Ovary (tissue), 9 donors: ENCODE measurements around the gene CRACDL. TPM values are rescaled to one million over a fixed set of nuclear protein-coding genes. Genes with fewer than 3 reads are reported as not detected.

Experiments
- DNase-seq, 5 donors: peaks; one replicate each; pipeline ENCODE4 v3.0.0-alpha.2; 2019 to 2020
- H3K27ac ChIP-seq, 2 donors: fragments of 200-600 bp; one replicate each; pipeline versions ENCODE4 v1.5.1 to v1.8.0; 2019 to 2022
- H3K27me3 ChIP-seq: fragments of 200-600 bp; one replicate; pipeline ENCODE4 v1.8.0; 2022
- H3K36me3 ChIP-seq: fragments of 200-600 bp; sonication (generic); one replicate; pipeline ENCODE4 v1.5.1; 2019
- H3K4me1 ChIP-seq: one replicate; pipeline ENCODE4 v1.8.1; 2013; ENCODE audit warnings: mild to moderate bottlenecking, moderate library complexity; ENCODE audit not compliant: insufficient read depth
- H3K4me3 ChIP-seq: fragments of 200-600 bp; sonication (generic); one replicate; pipeline ENCODE4 v1.5.1; 2017
- H3K9me3 ChIP-seq, 2 donors: fragments of 200-600 bp in 1 of 2; sonication (generic) in 1 of 2; one replicate each; pipeline versions ENCODE4 v1.5.1 to v1.8.1; 2013 to 2019; ENCODE audit warnings: mild to moderate bottlenecking in 1 of 2, moderate library complexity in 1 of 2
- EP300 ChIP-seq: sonication (generic); formaldehyde crosslinking; IDR thresholded peaks from one replicate; pipeline ENCODE4 v1.6.1; 2017; ENCODE audit warnings: antibody characterized with exemption
- POLR2A ChIP-seq: fragments of 450-650 bp; IDR thresholded peaks from one replicate; pipeline ENCODE4 v1.6.1; 2017; ENCODE audit warnings: antibody characterized with exemption, mild to moderate bottlenecking, moderate library complexity
- WGBS, 3 donors: extraction: QIAGEN DNeasy Blood & Tissue Kit in 1 of 3; methylation state at CpG; one replicate each; pipeline versions ENCODE4 v1.1.5 to v1.1.7; 2013 to 2017; 5-methylcytosine and 5-hydroxymethylcytosine counted together
- intact Hi-C, 4 donors: fragments of 100-400 bp; cut with DNase I; formaldehyde crosslinking; loops; one replicate each; pipeline versions ENCODE4 v1.11.0 to v1.15.1; 2022 to 2023
- polyA plus RNA-seq, 2 donors: library from polyadenylated mRNA; stranded (reverse); fragments of 200-250 nt in 1 of 2; fragments of 350-450 nt in 1 of 2; fragmentation: Illumina TruSeq in 1 of 2; extraction: RNeasy Lipid Tissue Mini Kit (QIAGEN cat#74804) in 1 of 2; gene quantifications; one replicate each; pipeline ENCODE4 v1.2.3, GENCODE V29; 2013 to 2014
- total RNA-seq, 7 donors: library from RNA; depleted of rRNA in 2 of 7; stranded (reverse); fragments of >200 nt in 2 of 7; fragmentation: NEBNext Ultra II Directional in 3 of 7; extraction: Animal tissue kit (Norgen Biotek cat#: 25700) in 3 of 7; gene quantifications; one replicate each; pipeline versions ENCODE4 v1.1.0 to v1.2.4, GENCODE V29; 2016 to 2023
- TF ChIP-seq, protein P1 (sequence below), 3 donors: fragments of 450-650 bp in 2 of 3; fragments of 200-600 bp in 1 of 3; IDR thresholded peaks; one replicate each; pipeline versions ENCODE4 v1.5.1 to v1.8.0; 2016 to 2022; ENCODE audit warnings: antibody characterized with exemption in 3 of 3, mild to moderate bottlenecking in 1 of 3
- donor health status: DM: no; HTN: no; CAD: no; lungs with moderate emphysema.
- donor health status: DM: no; HTN: no; CAD: no.
- donor health status: Bipolar disorder and iron deficiency.
- donor health status: DM: yes; HTN: yes; CAD: no.
- donor health status: DM: no; HTN: no; CAD: no.
- donor health status: DM: yes; HTN: yes; CAD: no.

Gene CRACDL
- total and polyA plus RNA-seq, 9 donors, result 1.2 to 22.4 (median 2.7) TPM

DNA sequence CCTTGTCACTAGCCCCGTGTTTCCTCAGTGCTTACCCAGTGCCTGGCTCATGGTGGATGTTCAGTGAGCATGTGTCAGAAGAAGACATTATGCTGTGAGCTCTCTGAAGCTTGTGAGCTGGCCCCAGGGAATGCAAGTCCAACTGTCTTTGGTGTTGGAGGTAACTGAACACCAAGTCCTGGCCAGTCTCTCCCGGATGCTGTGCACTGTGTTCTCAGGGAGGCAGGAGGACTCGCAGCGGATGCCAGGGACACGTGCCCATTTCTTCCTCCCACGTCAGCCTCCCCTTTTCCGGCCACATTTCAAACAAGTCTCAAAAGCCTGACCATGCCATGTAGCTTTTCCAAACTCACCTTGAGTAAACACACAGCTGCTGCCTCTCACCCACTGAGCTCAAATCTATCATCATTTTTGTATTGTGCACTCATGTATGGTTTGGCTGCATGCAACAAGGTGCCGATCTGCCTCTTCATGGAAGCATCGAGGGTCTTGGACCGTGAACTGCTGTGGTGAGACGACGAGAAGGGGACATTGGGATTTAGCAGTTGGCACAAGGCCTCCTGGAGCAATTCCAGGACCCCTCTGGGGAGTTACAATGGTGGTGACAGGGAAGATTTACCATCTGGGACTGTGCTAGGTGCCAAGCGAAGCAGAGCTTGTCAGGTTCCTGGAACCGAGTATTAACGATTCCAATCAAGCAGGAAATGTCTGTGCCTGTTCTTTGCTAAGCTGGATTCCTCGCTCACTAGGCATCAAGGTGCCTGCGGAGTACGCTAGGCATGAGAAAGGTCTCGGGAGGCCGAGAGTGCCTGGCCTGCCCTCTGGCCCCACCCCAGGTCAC lies 160.7 kb downstream of the CRACDL start:
- Histone ChIP-seq H3K4me3 (no peak overlapping the region), H3K27ac (no peak overlapping the region), H3K4me1 (no peaks in the 10 kb centered on the region), H3K27me3 (no peaks in the 10 kb centered on the region), H3K9me3 (no peaks in the 10 kb centered on the region), H3K36me3 (no peaks in the 10 kb centered on the region)
- TF ChIP-seq EP300 (no peak), POLR2A (no peak)
- WGBS, 3 donors, result 65 to 84% (median 81%) methylated on average over 20 of the region's 20 CpGs
- no peak for DNase-seq
- intact Hi-C loops, result no loop called here

DNA sequence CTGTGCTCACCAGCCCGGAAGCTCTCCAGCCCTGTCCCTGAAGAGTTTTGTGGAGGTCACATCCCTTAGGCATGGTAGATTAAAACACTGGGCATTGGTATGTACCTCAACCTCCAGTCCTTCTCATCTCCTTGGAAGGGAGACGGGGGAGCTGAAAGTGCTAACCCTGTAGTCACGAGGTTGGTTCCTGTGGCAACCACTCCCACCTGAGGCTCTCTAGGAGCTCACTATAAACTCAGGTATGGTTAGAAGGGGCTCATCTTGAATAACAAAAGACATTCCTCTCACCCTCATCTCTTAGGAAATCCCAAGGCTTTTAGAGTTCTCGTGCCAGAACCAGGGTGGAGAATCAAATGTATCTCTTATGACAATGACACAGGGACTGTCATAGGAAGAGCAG lies 162.1 kb downstream of the CRACDL start:
- Histone ChIP-seq H3K4me3 (no peak overlapping the region), H3K27ac (no peak overlapping the region), H3K36me3 (no peaks in the 10 kb centered on the region), H3K9me3 (no peaks in the 10 kb centered on the region), H3K27me3 (no peaks in the 10 kb centered on the region), H3K4me1 (no peaks in the 10 kb centered on the region)
- intact Hi-C loops, result no loop called here
- WGBS, 3 donors, result 97 to 98% (median 98%) methylated on average over 4 of the region's 4 CpGs
- TF ChIP-seq, protein P1, sequence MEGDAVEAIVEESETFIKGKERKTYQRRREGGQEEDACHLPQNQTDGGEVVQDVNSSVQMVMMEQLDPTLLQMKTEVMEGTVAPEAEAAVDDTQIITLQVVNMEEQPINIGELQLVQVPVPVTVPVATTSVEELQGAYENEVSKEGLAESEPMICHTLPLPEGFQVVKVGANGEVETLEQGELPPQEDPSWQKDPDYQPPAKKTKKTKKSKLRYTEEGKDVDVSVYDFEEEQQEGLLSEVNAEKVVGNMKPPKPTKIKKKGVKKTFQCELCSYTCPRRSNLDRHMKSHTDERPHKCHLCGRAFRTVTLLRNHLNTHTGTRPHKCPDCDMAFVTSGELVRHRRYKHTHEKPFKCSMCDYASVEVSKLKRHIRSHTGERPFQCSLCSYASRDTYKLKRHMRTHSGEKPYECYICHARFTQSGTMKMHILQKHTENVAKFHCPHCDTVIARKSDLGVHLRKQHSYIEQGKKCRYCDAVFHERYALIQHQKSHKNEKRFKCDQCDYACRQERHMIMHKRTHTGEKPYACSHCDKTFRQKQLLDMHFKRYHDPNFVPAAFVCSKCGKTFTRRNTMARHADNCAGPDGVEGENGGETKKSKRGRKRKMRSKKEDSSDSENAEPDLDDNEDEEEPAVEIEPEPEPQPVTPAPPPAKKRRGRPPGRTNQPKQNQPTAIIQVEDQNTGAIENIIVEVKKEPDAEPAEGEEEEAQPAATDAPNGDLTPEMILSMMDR (IDR thresholded peaks at IDR 0.05), result no peak
- TF ChIP-seq EP300 (no peak), POLR2A (no peak)
- DNase-seq, result no peak

DNA sequence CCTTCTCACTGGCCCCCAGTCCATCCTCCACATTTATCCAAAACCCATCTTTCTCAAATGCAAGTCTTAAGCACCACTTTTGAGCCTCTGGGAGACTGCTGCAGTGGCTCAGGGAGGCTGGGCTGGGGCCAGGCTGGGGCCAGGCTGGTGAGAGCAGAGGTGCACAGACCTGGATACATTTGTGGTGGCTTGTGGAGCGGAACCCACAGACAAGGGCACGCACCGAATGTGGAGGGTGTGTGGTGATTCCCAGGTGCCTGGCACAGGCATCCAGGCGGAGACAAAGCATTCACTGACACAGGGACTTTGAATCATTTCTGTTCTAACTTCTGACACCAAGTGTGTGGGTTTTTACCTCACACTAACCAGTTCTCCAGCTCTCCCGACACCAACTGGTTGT lies 162.9 kb downstream of the CRACDL start:
- Histone ChIP-seq H3K27ac (no peak overlapping the region), H3K9me3 (no peaks in the 10 kb centered on the region)
- 95 to 97% (median 96%) methylated on average over 5 of the region's 5 CpGs for WGBS, 3 donors

DNA sequence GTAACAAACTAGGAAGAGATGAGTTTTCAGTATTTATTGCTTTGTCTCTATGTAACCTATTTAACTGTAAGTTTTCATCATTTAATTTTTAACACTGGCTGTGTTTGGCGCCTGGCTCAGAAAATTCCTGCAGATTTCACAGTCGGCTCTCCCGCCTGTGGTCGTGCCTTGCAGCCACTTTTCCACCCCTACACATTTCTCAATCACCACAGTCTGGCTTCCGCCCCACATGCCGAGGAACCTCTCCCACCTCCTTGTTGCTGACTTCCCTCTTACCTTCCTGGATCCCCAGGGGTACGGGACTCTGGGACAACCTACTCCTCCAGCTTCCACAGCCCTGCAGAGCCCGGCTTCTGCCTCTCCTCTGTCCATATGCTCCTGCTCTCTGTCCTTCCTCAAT lies 163.5 kb downstream of the CRACDL start:
- H3K9me3 ChIP-seq, result no peaks in the 10 kb centered on the region
- no peaks in the 10 kb centered on the region for H3K36me3 ChIP-seq
- no peaks in the 10 kb centered on the region for H3K27me3 ChIP-seq
- intact Hi-C loops, result no loop called here
- no peak for DNase-seq
- WGBS, 3 donors, result 16 to 20% (median 19%) methylated on average over 8 of the region's 8 CpGs
- no peak overlapping the region for H3K27ac ChIP-seq
- no peak overlapping the region for H3K4me3 ChIP-seq
- H3K4me1 ChIP-seq, result no peaks in the 10 kb centered on the region
- no peak for TF ChIP-seq EP300
- TF ChIP-seq POLR2A, result no peak
- TF ChIP-seq, protein P1 (IDR thresholded peaks at IDR 0.05), result no peak

More for the DNA sequence above, 162.9 kb downstream of the CRACDL start:
- no peak for DNase-seq
- Histone ChIP-seq H3K4me1 (no peaks in the 10 kb centered on the region), H3K4me3 (no peak overlapping the region), H3K27me3 (no peaks in the 10 kb centered on the region), H3K36me3 (no peaks in the 10 kb centered on the region)
- TF ChIP-seq EP300, result no peak
- TF ChIP-seq, protein P1 (IDR thresholded peaks at IDR 0.05), result no peak
- intact Hi-C loops, result no loop called here
